ENCODE measurements around the gene PGGT1B.

The PGGT1B gene

GRCh38 chr5:115231598-115231997 is 31.1 kb downstream of the PGGT1B start:
- no peaks in the 10 kb centered on the region for H3K4me1 ChIP-seq
- no peak overlapping the region for H3K4me3 ChIP-seq
- no peaks in the 10 kb centered on the region for H3K27me3 ChIP-seq
- peaks cover 54% of the 10 kb centered on the region for H3K36me3 ChIP-seq
- no peaks in the 10 kb centered on the region for H4K20me1 ChIP-seq
- no peak for TF ChIP-seq Cebpa-rat (IDR thresholded peaks at IDR 0.05)
- H3K9me3 ChIP-seq: no peaks in the 10 kb centered on the region
- H3K4me2 ChIP-seq: no peak overlapping the region
- no peak overlapping the region for H3K9ac ChIP-seq
- no peak overlapping the region for H3K27ac ChIP-seq

GRCh38 chr5:115229606-115230005 is 33.1 kb downstream of the PGGT1B start:
- Histone ChIP-seq H4K20me1 (no peaks in the 10 kb centered on the region), H3K27me3 (no peaks in the 10 kb centered on the region), H3K27ac (no peak overlapping the region), H3K4me1 (no peaks in the 10 kb centered on the region), H3K36me3 (peaks cover 61% of the 10 kb centered on the region), H3K9me3 (no peaks in the 10 kb centered on the region), H3K4me2 (no peak overlapping the region), H3K4me3 (no peak overlapping the region), H3K9ac (no peak overlapping the region)
- no peak for TF ChIP-seq Cebpa-rat (IDR thresholded peaks at IDR 0.05)

GRCh38 chr5:115227281-115227680 is 35.4 kb downstream of the PGGT1B start:
- TF ChIP-seq Cebpa-rat (IDR thresholded peaks at IDR 0.05): no peak
- Histone ChIP-seq H3K4me1 (no peaks in the 10 kb centered on the region), H3K9ac (no peak overlapping the region), H3K4me2 (no peak overlapping the region), H3K4me3 (no peak overlapping the region), H3K9me3 (no peaks in the 10 kb centered on the region), H3K27me3 (no peaks in the 10 kb centered on the region), H3K27ac (no peak overlapping the region), H3K36me3 (peaks cover 80% of the 10 kb centered on the region), H4K20me1 (no peaks in the 10 kb centered on the region)

- no peak overlapping the region for H3K4me2 ChIP-seq
- TF ChIP-seq Cebpa-rat (IDR thresholded peaks at IDR 0.05): no peak
- peaks cover 29% of the 10 kb centered on the region for H3K36me3 ChIP-seq
- H4K20me1 ChIP-seq: no peaks in the 10 kb centered on the region
- no peak overlapping the region for H3K27ac ChIP-seq
- H3K9me3 ChIP-seq: 0 out of 2 replicates have a peak, but pooled peaks cover 5% of the 10 kb centered on the region
- H3K4me3 ChIP-seq: no peak overlapping the region
- H3K9ac ChIP-seq: no peak overlapping the region
- peaks cover 12% of the 10 kb centered on the region for H3K4me1 ChIP-seq
- no peaks in the 10 kb centered on the region for H3K27me3 ChIP-seq
Observed at GRCh38 chr5:115214541-115214940, 48.1 kb downstream of the PGGT1B start.

GRCh38 chr5:115209279-115209678 is 53.4 kb downstream of the PGGT1B start:
- Histone ChIP-seq H3K4me1 (peaks cover 20% of the 10 kb centered on the region), H3K9me3 (no peaks in the 10 kb centered on the region), H3K9ac (no peak overlapping the region), H3K4me2 (no peak overlapping the region; the same call in 1 of the 2 replicates), H3K27ac (no peak overlapping the region), H3K36me3 (peaks cover 12% of the 10 kb centered on the region), H3K4me3 (no peak overlapping the region), H4K20me1 (no peaks in the 10 kb centered on the region), H3K27me3 (no peaks in the 10 kb centered on the region)
- TF ChIP-seq Cebpa-rat (IDR thresholded peaks at IDR 0.05): no peak

GRCh38 chr5:115202952-115203351 is 59.7 kb downstream of the PGGT1B start:
- H3K27ac ChIP-seq: no peak overlapping the region
- no peaks in the 10 kb centered on the region for H4K20me1 ChIP-seq
- TF ChIP-seq Cebpa-rat (IDR thresholded peaks at IDR 0.05): no peak
- H3K4me2 ChIP-seq: no peak overlapping the region
- H3K9ac ChIP-seq: no peak overlapping the region
- H3K27me3 ChIP-seq: no peaks in the 10 kb centered on the region
- no peaks in the 10 kb centered on the region for H3K36me3 ChIP-seq
- no peaks in the 10 kb centered on the region for H3K9me3 ChIP-seq
- H3K4me1 ChIP-seq: no peaks in the 10 kb centered on the region
- no peak overlapping the region for H3K4me3 ChIP-seq

GRCh38 chr5:115196161-115196560 is 66.5 kb downstream of the PGGT1B start:
- H3K9ac ChIP-seq: no peak overlapping the region
- no peaks in the 10 kb centered on the region for H3K27me3 ChIP-seq
- H3K36me3 ChIP-seq: no peaks in the 10 kb centered on the region
- H4K20me1 ChIP-seq: no peaks in the 10 kb centered on the region
- no peaks in the 10 kb centered on the region for H3K4me1 ChIP-seq
- no peak overlapping the region for H3K27ac ChIP-seq
- TF ChIP-seq Cebpa-rat (IDR thresholded peaks at IDR 0.05): no peak
- H3K4me3 ChIP-seq: no peak overlapping the region
- no peak overlapping the region for H3K4me2 ChIP-seq
- H3K9me3 ChIP-seq: no peaks in the 10 kb centered on the region

GRCh38 chr5:115194676-115195075 is 68.0 kb downstream of the PGGT1B start:
- no peak overlapping the region for H3K9ac ChIP-seq
- H3K4me3 ChIP-seq: no peak overlapping the region
- no peaks in the 10 kb centered on the region for H3K36me3 ChIP-seq
- no peak for TF ChIP-seq Cebpa-rat (IDR thresholded peaks at IDR 0.05)
- H3K4me1 ChIP-seq: no peaks in the 10 kb centered on the region
- H3K27ac ChIP-seq: no peak overlapping the region
- H3K9me3 ChIP-seq: no peaks in the 10 kb centered on the region
- H3K27me3 ChIP-seq: no peaks in the 10 kb centered on the region
- H4K20me1 ChIP-seq: no peaks in the 10 kb centered on the region
- H3K4me2 ChIP-seq: no peak overlapping the region

GRCh38 chr5:115193295-115193694 is 69.4 kb downstream of the PGGT1B start:
- no peaks in the 10 kb centered on the region for H3K4me1 ChIP-seq
- no peaks in the 10 kb centered on the region for H3K9me3 ChIP-seq
- no peak overlapping the region for H3K9ac ChIP-seq
- no peaks in the 10 kb centered on the region for H4K20me1 ChIP-seq
- no peaks in the 10 kb centered on the region for H3K27me3 ChIP-seq
- no peak overlapping the region for H3K4me3 ChIP-seq
- H3K27ac ChIP-seq: no peak overlapping the region
- no peak for TF ChIP-seq Cebpa-rat (IDR thresholded peaks at IDR 0.05)
- no peaks in the 10 kb centered on the region for H3K36me3 ChIP-seq
- H3K4me2 ChIP-seq: no peak overlapping the region

GRCh38 chr5:115192098-115192497 is 70.6 kb downstream of the PGGT1B start:
- H3K4me2 ChIP-seq: no peak overlapping the region
- H3K9ac ChIP-seq: no peak overlapping the region
- no peaks in the 10 kb centered on the region for H4K20me1 ChIP-seq
- TF ChIP-seq Cebpa-rat (IDR thresholded peaks at IDR 0.05): no peak
- H3K36me3 ChIP-seq: no peaks in the 10 kb centered on the region
- H3K4me1 ChIP-seq: no peaks in the 10 kb centered on the region
- H3K27me3 ChIP-seq: no peaks in the 10 kb centered on the region
- no peak overlapping the region for H3K27ac ChIP-seq
- no peaks in the 10 kb centered on the region for H3K9me3 ChIP-seq
- no peak overlapping the region for H3K4me3 ChIP-seq

- H3K9ac ChIP-seq: no peak overlapping the region
- no peak overlapping the region for H3K27ac ChIP-seq
- TF ChIP-seq Cebpa-rat (IDR thresholded peaks at IDR 0.05): no peak
- no peaks in the 10 kb centered on the region for H3K27me3 ChIP-seq
- H3K36me3 ChIP-seq: no peaks in the 10 kb centered on the region
- no peak overlapping the region for H3K4me3 ChIP-seq
- no peaks in the 10 kb centered on the region for H3K9me3 ChIP-seq
- H3K4me1 ChIP-seq: no peaks in the 10 kb centered on the region
- H4K20me1 ChIP-seq: no peaks in the 10 kb centered on the region
- no peak overlapping the region for H3K4me2 ChIP-seq
Observed at GRCh38 chr5:115191474-115192031, 71.1 kb downstream of the PGGT1B start.
